Measurements from ENCODE around the gene KRT83.

KRT83 gene

DNA sequence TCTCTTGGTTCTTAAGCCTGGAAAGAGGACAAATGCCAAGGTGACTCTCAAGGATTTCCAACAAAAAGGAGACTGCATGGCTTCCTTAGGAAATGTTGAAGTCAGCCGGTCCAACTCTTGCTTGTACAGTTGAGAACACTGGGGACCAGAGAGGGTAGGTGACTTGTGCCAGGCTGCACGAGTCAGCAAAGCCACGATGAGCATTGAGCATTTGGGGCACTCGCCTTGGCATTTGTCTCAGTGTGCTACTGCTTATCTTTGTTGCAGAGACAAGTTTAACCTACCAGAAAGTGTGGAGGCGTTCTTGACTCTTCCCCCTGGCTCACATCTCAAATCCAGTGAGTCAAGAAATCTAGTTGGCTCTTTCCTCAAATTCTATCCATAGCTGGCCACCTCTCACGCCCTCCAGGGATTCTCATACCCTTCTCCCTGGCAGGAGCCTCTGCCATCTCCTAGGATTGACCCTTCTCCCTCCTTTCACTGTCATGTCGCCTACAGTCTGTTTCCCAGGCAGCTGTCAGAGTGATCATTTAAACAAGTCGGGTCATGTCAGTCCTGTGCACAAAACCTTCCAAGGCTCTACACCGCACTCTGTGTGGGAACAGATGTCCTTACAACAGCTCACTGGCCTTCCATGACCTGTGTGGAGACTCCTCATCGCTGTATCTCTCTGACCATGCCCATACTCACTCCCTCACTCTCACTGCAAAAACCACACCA, 17.2 kb upstream of the KRT83 start:
- DNase-seq (ENCODE audit: extremely low read depth, low read depth) = no peak
- TF ChIP-seq, protein P1, sequence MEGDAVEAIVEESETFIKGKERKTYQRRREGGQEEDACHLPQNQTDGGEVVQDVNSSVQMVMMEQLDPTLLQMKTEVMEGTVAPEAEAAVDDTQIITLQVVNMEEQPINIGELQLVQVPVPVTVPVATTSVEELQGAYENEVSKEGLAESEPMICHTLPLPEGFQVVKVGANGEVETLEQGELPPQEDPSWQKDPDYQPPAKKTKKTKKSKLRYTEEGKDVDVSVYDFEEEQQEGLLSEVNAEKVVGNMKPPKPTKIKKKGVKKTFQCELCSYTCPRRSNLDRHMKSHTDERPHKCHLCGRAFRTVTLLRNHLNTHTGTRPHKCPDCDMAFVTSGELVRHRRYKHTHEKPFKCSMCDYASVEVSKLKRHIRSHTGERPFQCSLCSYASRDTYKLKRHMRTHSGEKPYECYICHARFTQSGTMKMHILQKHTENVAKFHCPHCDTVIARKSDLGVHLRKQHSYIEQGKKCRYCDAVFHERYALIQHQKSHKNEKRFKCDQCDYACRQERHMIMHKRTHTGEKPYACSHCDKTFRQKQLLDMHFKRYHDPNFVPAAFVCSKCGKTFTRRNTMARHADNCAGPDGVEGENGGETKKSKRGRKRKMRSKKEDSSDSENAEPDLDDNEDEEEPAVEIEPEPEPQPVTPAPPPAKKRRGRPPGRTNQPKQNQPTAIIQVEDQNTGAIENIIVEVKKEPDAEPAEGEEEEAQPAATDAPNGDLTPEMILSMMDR (IDR thresholded peaks at IDR 0.05; ENCODE audit: low read depth, low read length) = no peak

DNA sequence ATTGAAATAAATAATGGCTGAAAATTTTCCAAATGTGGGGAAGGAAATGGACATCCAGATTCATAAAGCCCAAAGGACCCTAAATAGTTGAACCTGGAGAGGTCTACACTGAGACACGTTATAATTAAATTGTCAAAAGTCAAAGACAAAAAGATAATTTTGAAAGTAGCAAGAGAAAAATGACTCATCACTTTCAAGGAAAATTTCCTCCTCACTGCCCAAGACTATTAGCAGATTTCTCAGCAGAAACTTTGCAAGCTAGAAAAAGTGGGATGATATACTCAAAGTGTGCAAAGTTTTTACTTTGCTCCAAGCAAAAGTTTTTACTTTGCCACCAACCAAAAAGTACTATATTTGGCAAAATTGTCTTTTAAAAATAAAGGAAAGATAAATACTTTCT, 15.9 kb upstream of the KRT83 start:
- TF ChIP-seq, protein P1 (IDR thresholded peaks at IDR 0.05; ENCODE audit: low read depth, low read length) = no peak
- no peak for DNase-seq (ENCODE audit: extremely low read depth, low read depth)

DNA sequence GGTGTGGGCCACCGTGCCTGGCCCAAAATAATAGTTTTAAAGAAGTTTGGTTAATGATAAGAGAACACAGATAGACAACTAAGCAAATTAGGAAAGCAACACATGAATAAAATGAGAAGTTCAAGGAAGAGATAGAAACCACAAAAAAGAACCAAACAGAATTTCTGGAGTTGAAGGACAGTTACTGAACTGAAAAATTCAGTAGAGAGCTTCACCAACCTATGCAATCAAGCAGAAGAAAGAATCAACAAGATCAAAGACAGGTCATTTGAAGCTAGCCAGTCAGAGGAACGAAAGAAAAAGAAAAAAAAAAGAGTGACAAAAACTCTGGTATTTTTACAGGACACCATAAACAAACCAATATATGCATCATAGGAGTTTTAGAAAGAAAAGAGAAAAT, 15.4 kb upstream of the KRT83 start:
- DNase-seq (ENCODE audit: extremely low read depth, low read depth) = no peak
- TF ChIP-seq, protein P1 (IDR thresholded peaks at IDR 0.05; ENCODE audit: low read depth, low read length) = no peak

- TF ChIP-seq, protein P1 (IDR thresholded peaks at IDR 0.05; ENCODE audit: low read depth, low read length) = no peak
- DNase-seq (ENCODE audit: extremely low read depth, low read depth) = no peak
Measured at GRCh38 chr12:52335598-52336262, 14.5 kb upstream of the KRT83 start.

DNA sequence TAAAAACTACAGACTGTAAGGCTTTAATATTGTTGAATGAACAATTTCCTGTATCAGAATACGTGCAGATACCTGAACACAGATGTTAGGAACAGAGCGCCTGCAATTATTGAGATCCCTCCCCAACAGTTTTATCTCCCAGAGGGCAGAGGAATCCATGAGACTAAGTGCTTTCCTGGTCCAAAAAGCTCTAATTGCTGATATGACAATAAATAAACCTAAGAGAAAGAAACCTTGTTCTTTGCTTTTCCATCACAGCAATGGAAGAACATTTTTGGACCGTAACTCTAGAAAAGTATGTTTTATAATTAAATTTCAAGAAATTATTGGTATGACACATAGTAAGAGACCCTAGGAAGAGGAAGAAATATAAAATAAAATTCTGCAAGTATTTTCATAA, 13.0 kb upstream of the KRT83 start:
- TF ChIP-seq, protein P1 (IDR thresholded peaks at IDR 0.05; ENCODE audit: low read depth, low read length) = no peak
- DNase-seq (ENCODE audit: extremely low read depth, low read depth) = no peak

GRCh38 chr12:52333321-52333720, 12.1 kb upstream of the KRT83 start:
- TF ChIP-seq, protein P1 (IDR thresholded peaks at IDR 0.05; ENCODE audit: low read depth, low read length) = no peak
- DNase-seq (ENCODE audit: extremely low read depth, low read depth) = no peak

DNA sequence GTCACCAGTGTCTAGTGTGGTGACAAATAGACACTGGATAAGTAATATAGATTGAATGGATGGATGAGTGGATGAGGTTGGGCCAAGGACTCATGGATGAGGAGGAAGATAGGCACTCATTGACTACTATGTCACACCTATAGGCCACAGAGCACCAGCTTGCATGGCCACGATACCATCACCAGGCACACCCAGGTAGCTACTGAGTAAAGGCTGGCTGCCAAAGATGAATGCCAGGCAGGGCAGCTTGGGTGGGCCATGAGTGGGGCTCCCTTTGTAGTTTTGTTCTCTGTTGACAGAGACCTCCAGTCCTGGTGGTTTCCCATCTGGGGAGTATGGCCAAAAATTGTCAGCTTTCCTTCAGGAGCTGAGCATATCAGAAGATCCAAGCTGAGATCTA, 11.2 kb upstream of the KRT83 start:
- DNase-seq (ENCODE audit: extremely low read depth, low read depth) = no peak
- TF ChIP-seq, protein P1 (IDR thresholded peaks at IDR 0.05; ENCODE audit: low read depth, low read length) = no peak

Data from AG09319 (cell line).